A549 (cell line): ENCODE measurements around the gene GRIP2. TPM values are rescaled to one million over a fixed set of nuclear protein-coding genes. Genes with fewer than 3 reads are reported as not detected.
A peak's percentile ranks its signal among the peaks of the same experiment; 100 is the strongest.

Experiments used
- ATAC-seq, 2 experiments: fragments of 200-7000 bp in 1 of 2; fragments of >200 bp in 1 of 2; cut with Nextera tagmentation in 1 of 2; cut with Tn5 transposase in 1 of 2; 3 replicates each; pipeline versions ENCODE4 v1.8.0 to v1.9.1; 2018 to 2020; ENCODE audit warnings: mild to moderate bottlenecking in 1 of 2, moderate library complexity in 1 of 2
- CTCF ChIA-PET: fragments of 300-600 bp; sonication (Branson Sonifier 250); formaldehyde crosslinking; extraction: SDS; loops from one replicate; lab custom pipeline; 2021; ENCODE audit warnings: antibody characterized with exemption, inconsistent platforms; lab: Yijun Ruan, JAX
- POLR2A ChIA-PET: fragments of 350-600 bp; formaldehyde crosslinking; extraction: SDS; loops from one replicate; lab custom pipeline; 2021; ENCODE audit warnings: antibody characterized with exemption, inconsistent platforms; lab: Yijun Ruan, JAX
- DNase-seq, 2 experiments: peaks; one replicate each; pipeline versions ENCODE4 v3.0.0 to v3.0.0-alpha.2; 2011 to 2016; ENCODE audit warnings: low read depth in 1 of 2, low spot score in 1 of 2
- FAIRE-seq: peaks from 2 replicates; lab custom pipeline; 2011; peaks lifted over from hg19 to GRCh38; lab: Jason Lieb, UNC
- H3K27ac ChIP-seq, 2 experiments: fragments of >200 bp; sonication (Bioruptor Twin); formaldehyde crosslinking; 3 replicates each; pipeline ENCODE4 v1.5.1; 2016 to 2017
- H3K4me1 ChIP-seq: fragments of >200 bp; sonication (Bioruptor Twin); formaldehyde crosslinking; 3 replicates; pipeline ENCODE4 v1.6.1; 2016
- H3K4me2 ChIP-seq: fragments of >200 bp; sonication (Bioruptor Twin); formaldehyde crosslinking; 3 replicates; pipeline ENCODE4 v1.6.1; 2016
- H3K4me3 ChIP-seq: fragments of >200 bp; sonication (Bioruptor Twin); formaldehyde crosslinking; 3 replicates; pipeline ENCODE4 v1.5.1; 2016
- H3K9me3 ChIP-seq: fragments of >200 bp; sonication (Bioruptor Twin); formaldehyde crosslinking; 3 replicates; pipeline ENCODE4 v1.6.1; 2016
- CBX2 ChIP-seq: fragments of 200-600 bp; sonication (generic); IDR thresholded peaks from 2 replicates; pipeline ENCODE4 v1.6.1; 2016; ENCODE audit warnings: low read depth, mild to moderate bottlenecking, borderline replicate concordance
- CHD2 ChIP-seq: fragments of 150-350 bp; IDR thresholded peaks from 2 replicates; pipeline ENCODE4 v1.6.1; 2014; ENCODE audit warnings: low read length; ENCODE audit not compliant: partially characterized antibody
- FOXS1 ChIP-seq: fragments of 250-450 bp; sonication (Bioruptor Pico); IDR thresholded peaks from 2 replicates; pipeline ENCODE4 v1.5.0; 2020; ENCODE audit warnings: mild to moderate bottlenecking, moderate library complexity
- KDM1A ChIP-seq: fragments of 200-600 bp; sonication (generic); IDR thresholded peaks from 2 replicates; pipeline ENCODE4 v1.6.1; 2016; ENCODE audit warnings: low read depth, mild to moderate bottlenecking
- MAZ ChIP-seq: fragments of 150-350 bp; IDR thresholded peaks from 2 replicates; pipeline ENCODE4 v1.6.1; 2014; ENCODE audit warnings: antibody characterized with exemption, low read depth, low read length, borderline replicate concordance
- WGBS: methylation state at CpG from one replicate; pipeline ENCODE4 v1.1.6; 2017; ENCODE audit errors: missing lambda C conversion rate; 5-methylcytosine and 5-hydroxymethylcytosine counted together
- polyA plus RNA-seq, 4 experiments: library from polyadenylated mRNA; depleted of rRNA in 3 of 4; stranded (reverse); fragments of >200 nt; fragmentation: RNase III in 1 of 4; extraction: RNeasy Plus Mini Kit Qiagen cat#74134 plus additional on column Dnase treatment in 1 of 4; gene quantifications; 2 replicates in 3 of 4; 3 replicates in 1 of 4; pipeline ENCODE4 v1.2.3, GENCODE V29; 2011 to 2017
- small RNA-seq, 6 experiments: library from RNA; depleted of rRNA; stranded (forward); fragments of <200 nt; gene quantifications; one replicate each; pipeline ENCODE3, GENCODE V24; 2012

The GRIP2 gene
- polyA plus RNA-seq, 2 of the 4 experiments (the other 2 are of a cell fraction) = 0.56 to 1.6 TPM

- WGBS = 76% methylated on average over 11 of the region's 11 CpGs
- FAIRE-seq (no peak), ATAC-seq (peak in 1 of 2 experiments; percentile 59; a peak in 3 of 6 replicates), DNase-seq (peak in 1 of 2 experiments; percentile 46)
- peak overlapping the region in 1 of 2 experiments; percentile 68; a peak in 2 of 6 replicates for H3K27ac ChIP-seq
- peaks cover 64% of the 10 kb centered on the region for H3K4me1 ChIP-seq
- ChIA-PET CTCF (interaction anchor here (1.2 to 1.9 kb wide), 8 partner anchors 10 to 180 kb away, joined by 3 to 10 read pairs (median 5); no protein-coding TSS in a partner anchor), POLR2A (no interaction called here)
- H3K9me3 ChIP-seq = no peaks in the 10 kb centered on the region
- no peak for TF ChIP-seq CHD2
- peak overlapping the region; percentile 50; the same call in 1 of the 3 replicates for H3K4me2 ChIP-seq
- H3K4me3 ChIP-seq = no peak overlapping the region
These were observed 99.5 kb downstream of the GRIP2 start for GRCh38 chr3:14440531-14441239.

DNA sequence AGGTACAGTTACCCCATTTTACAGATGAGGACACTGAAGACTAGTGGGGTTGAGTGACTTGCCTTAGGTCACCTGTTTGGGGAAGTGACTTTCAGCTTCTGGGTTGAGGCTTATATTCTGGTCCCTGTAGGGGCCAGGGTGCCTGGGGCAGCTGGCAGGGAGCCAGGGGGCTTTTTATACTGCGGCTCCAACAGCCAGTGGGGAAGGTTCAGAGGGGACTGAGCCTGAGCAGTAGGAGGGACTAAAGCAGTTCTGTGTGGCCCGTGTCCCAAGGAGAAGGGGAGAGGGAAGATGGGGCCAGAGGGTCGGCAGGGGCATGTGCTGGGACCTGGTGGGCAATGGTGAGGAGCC lies 100.0 kb downstream of the GRIP2 start:
- Histone ChIP-seq H3K4me3 (no peak overlapping the region), H3K9me3 (no peaks in the 10 kb centered on the region), H3K4me2 (0 out of 3 replicates have a peak overlapping the region, but pooled peaks have one; percentile 50), H3K4me1 (peaks cover 69% of the 10 kb centered on the region), H3K27ac (peak overlapping the region; percentile 11 to 68; a peak in 3 of 6 replicates)
- DNase-seq (no peak), FAIRE-seq (no peak), ATAC-seq (no peak; a peak in 1 of 6 replicates)
- ChIA-PET POLR2A (no interaction called here), CTCF (interaction anchor here (1.2 to 2.6 kb wide), 6 partner anchors 10 to 236 kb away, joined by 3 to 11 read pairs (median 8); no protein-coding TSS in a partner anchor)
- TF ChIP-seq CBX2 = no peak
- WGBS = 86% methylated on average over 3 of the region's 3 CpGs

- FAIRE-seq (no peak), ATAC-seq (peak in 1 of 2 experiments; percentile 10; a peak in 2 of 6 replicates), DNase-seq (no peak)
- H3K4me1 ChIP-seq = peaks cover 74% of the 10 kb centered on the region
- H3K4me2 ChIP-seq = peak overlapping the region; percentile 50
- WGBS = 55% methylated on average over 13 of the region's 13 CpGs
- no peak overlapping the region for H3K4me3 ChIP-seq
- peak overlapping the region; percentile 11 to 68; a peak in 4 of 6 replicates for H3K27ac ChIP-seq
- no peaks in the 10 kb centered on the region for H3K9me3 ChIP-seq
- CTCF ChIA-PET = interaction anchor here (0.9 to 2.6 kb wide), 8 partner anchors 11 to 236 kb away, joined by 3 to 11 read pairs (median 8); no protein-coding TSS in a partner anchor
- TF ChIP-seq KDM1A (no peak), FOXS1 (CRISPR knock-in tag) (peak; percentile 63; the same call in 1 of the 2 replicates), MAZ (no peak)
- TF ChIP-seq, all 56 proteins: peak for 1
- POLR2A ChIA-PET = interaction anchor here (0.6 kb wide), 1 partner anchor 1028 kb away, joined by 3 read pairs; no protein-coding TSS in a partner anchor
These were observed 100.5 kb downstream of the GRIP2 start for GRCh38 chr3:14439501-14440167.

Small RNA genes lying within 50 kb of the gene (small RNA-seq; reads per million reads assigned to genes)
- 0 reads per million in 6 experiments for gene RNU6-905P

Other genes starting within 250 kb of the GRIP2 start
- gene SLC6A6, start 137.7 kb downstream of the GRIP2 start, polyA plus RNA-seq (2011; rRNA removed) = 73.3 and 76.2 TPM in 2 replicates
- 66.2 to 73.8 TPM (median 66.5 TPM) in 3 replicates for gene SLC6A6, start 137.7 kb downstream of the GRIP2 start, polyA plus RNA-seq (2017; fragmentation: RNase III; extraction: RNeasy Plus Mini Kit Qiagen cat#74134 plus additional on column Dnase treatment)
- gene CCDC174, start 111.4 kb upstream of the GRIP2 start, polyA plus RNA-seq (2011; rRNA removed) = 9.0 and 17.6 TPM in 2 replicates
- 10.8 to 12.6 TPM (median 11.7 TPM) in 3 replicates for gene CCDC174, start 111.4 kb upstream of the GRIP2 start, polyA plus RNA-seq (2017; fragmentation: RNase III; extraction: RNeasy Plus Mini Kit Qiagen cat#74134 plus additional on column Dnase treatment)
- gene C3orf20, start 134.8 kb upstream of the GRIP2 start, polyA plus RNA-seq (2011; rRNA removed) = 0.05 and 0.15 TPM in 2 replicates
- 0.03 to 0.08 TPM in 2 of 3 replicates, not detected in the other for gene C3orf20, start 134.8 kb upstream of the GRIP2 start, polyA plus RNA-seq (2017; fragmentation: RNase III; extraction: RNeasy Plus Mini Kit Qiagen cat#74134 plus additional on column Dnase treatment)